HG03066 (cell line): ENCODE measurements around the gene ANKRD50.

Experiments
- ATAC-seq: cut with Tn5 transposase; IDR thresholded peaks from one replicate; pipeline ENCODE4 v1.9.1; 2021; ENCODE audit warnings: low read depth; ENCODE audit not compliant: unreplicated experiment

Gene ANKRD50

DNA sequence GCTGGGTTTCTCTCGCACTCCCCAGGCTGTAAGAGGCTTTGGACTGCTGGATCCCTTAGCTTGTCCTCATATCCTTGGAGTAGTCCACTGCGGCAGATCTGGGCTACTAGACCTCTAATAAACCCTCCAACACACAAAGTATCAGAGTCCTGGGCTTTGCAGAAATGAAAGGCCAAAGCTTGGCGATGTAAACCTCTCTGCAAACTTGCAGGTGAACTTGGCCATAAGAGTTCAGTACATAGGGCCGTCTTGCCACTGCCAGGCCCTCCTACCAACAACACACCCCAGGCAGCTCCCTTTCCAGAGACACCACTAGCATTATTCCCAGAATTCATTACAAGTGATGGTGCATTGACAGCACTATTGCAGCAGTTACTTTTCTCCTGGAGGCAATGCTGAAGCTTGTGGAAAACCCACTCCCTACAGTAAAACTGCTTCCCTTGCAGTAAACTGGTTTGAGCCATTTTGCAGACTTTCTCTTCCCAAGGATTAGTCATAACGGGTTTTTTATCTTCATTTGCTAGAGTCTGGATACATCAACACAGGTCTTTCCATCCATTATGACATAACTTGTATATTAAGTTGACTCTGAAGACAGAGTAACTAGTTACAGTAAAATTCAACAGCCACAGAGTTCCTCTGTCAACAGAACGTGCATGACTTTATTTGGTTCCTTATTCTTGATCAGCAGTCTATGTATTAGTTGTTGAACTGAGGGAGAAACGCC lies 2.4 kb downstream of the ANKRD50 start:
- no peak for ATAC-seq

- no peak for ATAC-seq
These were observed 3.8 kb downstream of the ANKRD50 start for GRCh38 chr4:124708517-124709300.

DNA sequence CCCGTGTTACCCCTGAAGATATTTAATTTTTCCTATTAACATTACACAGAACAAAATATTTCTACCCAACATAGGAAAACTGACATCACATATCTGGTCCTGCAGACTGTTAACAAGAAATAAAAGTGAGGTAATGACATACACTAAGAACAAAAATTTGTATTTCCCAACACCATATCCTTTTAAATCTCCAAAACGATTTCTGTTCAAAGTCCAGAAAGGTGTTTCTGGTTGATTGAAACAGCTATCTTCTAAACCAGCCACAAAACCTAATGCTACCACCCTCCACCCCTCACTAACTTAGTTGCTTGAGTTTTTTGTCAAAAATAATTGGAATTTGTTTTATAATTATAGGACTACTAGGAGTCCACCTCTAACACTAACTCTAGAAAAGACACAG lies 7.1 kb downstream of the ANKRD50 start:
- ATAC-seq, result no peak

DNA sequence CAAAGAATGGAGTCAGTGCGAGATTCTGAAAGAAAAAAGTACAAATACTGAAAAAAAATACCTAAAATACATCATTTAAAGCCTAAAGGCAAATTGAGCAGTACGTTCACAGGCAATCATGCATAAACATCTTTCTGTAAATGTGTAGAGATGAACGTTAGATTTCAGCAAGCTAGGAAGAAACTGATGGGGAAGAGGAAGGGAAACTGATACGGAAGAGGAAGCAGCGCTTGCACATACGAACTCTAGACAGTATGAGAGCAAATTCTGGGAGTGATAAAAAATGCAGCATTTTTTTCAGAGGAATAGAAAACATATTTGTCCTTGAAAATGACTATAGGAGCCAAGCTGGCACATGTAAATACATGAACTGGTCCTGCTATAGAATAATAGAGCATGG lies 9.4 kb downstream of the ANKRD50 start:
- ATAC-seq, result no peak

DNA sequence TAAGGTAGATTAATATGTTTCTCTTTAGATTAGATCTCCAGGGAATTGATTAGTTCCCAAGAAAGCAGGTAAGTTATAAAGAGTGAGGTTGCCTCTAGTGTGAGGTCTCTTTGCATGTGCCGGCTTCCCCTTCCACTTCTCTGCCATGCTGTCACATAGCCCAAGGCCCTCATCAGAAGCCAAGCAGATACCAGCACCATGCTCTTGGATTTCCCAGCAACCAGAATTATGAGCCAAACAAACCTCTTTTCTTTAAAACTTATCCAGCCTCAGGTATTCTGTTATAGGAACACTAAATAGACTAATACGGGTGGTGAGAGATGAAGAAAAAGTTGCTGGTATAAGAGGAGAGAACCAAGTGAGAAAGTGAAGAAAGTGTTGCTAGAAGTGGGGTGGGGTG lies 15.1 kb downstream of the ANKRD50 start:
- ATAC-seq, result no peak

- no peak for ATAC-seq
These were observed 16.4 kb downstream of the ANKRD50 start for GRCh38 chr4:124696182-124696581.

DNA sequence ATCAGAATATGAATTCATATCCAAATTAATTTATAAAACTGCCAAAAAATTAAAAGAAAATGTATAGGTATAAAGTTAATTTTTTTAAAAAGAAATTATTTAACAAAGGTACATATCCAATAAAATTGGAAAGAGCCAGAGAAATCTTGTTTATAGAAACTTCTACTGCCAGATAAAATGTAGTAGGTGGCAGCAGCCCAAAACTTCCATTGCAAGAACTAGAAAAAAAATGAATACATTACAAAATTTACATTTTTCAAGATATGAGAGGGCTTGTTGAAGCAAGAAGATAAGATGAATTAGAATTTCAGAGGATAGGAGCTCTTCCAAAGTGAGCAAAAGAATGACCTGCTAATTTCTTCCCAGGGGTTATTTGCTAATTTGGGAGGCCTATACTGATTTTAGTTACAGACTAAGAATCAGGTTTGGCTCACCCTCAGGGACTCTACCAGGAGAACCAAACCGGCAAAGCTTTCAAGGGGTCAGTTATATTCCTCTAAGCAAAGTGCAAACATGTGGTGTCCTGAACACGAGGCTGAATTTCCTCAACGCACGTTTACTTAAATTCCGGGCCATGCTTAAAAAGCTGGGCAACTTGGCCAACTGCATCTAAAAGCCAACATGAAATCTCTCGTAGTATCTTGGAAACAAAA lies 17.5 kb downstream of the ANKRD50 start:
- ATAC-seq, result no peak

DNA sequence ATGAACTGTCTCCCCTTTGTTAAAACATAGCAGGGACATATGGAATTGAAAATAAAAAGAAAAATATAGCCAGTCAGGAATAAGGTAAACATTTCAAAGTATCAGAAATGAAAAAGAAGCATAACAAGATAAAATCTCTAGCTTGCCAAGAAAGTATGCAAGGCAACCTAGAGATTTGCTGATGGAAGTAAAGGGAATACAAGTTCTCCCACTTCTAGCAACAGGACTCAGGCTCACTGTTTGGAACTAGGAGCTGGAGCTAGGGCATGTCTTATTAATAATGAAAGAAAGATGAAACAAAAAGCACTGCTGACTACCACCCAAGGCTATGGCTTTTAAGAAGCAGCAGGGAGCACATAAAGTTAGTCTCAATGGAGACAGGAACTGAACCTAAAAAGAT lies 18.2 kb downstream of the ANKRD50 start:
- ATAC-seq, result no peak

- no peak for ATAC-seq
These were observed 20.7 kb downstream of the ANKRD50 start for GRCh38 chr4:124691801-124692200.

- no peak for ATAC-seq
These were observed 26.3 kb downstream of the ANKRD50 start for GRCh38 chr4:124686279-124686678.

- no peak for ATAC-seq
These were observed 26.7 kb downstream of the ANKRD50 start for GRCh38 chr4:124685851-124686250.

- no peak for ATAC-seq
These were observed 28.2 kb downstream of the ANKRD50 start for GRCh38 chr4:124684301-124684700.

DNA sequence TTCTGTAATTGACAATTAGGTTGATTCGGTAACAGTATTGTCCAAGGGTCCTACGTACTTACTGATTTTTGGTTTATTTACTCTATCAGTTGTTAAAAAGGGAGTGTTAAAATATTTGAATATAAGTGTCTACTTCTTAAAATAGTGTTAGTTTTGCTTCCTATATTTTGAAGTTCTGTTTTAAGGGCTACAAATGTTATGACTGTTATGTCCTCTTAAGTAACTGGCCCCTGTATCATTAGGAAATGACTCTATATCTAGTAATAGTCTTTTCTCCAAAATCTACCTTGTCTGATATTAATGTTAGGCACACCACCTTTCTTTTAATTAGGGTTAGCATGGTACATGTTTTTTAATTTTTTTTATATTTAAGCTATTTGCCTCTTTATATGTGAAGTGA lies 30.1 kb downstream of the ANKRD50 start:
- no peak for ATAC-seq

DNA sequence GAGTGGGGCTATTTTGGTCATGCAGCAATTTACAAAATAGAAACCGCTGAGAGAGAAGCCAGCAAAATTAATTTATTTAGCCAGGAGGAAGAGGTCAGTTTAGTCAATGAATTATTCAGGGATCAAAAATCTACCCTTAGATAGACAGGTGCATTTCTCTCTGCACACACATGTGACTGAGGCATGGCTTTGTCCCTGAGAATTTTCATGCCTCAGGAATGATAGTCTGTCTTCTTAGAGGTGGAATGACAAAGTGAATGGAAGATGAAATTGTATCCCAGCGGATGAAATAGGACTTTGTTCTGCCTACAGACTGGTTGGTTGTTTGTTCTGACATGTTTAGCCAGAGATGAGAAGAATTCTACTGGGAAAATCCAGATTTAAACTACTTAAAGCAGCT lies 46.0 kb downstream of the ANKRD50 start:
- ATAC-seq, result no peak

GRCh38 chr4:124658795-124659194 lies 53.7 kb downstream of the ANKRD50 start:
- ATAC-seq, result no peak

DNA sequence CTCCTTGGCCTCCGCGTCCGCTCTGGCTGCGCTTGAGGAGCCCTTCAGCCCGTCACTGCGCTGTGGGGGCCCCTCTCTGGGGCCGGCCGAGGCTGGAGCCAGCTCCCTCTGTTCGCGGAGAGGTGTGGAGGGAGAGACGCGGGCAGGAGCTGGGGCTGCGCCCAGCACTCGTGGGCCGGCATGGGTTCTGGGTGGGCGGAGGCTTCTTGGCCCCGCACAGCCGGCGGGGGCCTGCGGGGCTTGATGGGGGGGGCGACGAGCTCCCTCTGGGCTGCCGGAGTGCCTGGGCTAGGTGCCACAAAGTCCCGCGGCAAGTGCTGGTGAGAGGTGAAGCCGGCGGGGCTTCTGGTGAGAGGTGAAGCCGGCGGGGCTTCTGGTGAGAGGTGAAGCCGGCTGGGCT lies 61.9 kb downstream of the ANKRD50 start:
- ATAC-seq, result no peak

DNA sequence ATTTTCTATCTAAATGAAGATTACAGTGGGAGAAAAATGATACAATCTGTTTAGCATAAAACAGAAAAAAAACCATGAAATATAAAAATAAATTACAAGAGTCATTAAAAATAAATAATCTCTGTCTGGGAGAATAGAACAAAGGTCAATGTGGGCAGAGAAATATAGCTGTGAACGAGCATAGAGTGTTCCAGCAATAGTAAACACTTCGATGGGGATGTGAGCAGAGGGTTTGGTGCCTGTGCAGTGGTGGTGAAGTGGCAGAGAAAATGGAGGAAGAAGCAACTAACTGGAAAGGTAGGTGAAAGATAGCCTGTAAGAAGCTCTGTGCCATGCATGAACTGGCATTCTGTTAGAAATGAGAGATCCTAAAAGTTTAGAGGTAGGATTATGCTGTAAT lies 64.9 kb downstream of the ANKRD50 start:
- no peak for ATAC-seq

GRCh38 chr4:124644621-124645020 lies 67.9 kb downstream of the ANKRD50 start:
- no peak for ATAC-seq

DNA sequence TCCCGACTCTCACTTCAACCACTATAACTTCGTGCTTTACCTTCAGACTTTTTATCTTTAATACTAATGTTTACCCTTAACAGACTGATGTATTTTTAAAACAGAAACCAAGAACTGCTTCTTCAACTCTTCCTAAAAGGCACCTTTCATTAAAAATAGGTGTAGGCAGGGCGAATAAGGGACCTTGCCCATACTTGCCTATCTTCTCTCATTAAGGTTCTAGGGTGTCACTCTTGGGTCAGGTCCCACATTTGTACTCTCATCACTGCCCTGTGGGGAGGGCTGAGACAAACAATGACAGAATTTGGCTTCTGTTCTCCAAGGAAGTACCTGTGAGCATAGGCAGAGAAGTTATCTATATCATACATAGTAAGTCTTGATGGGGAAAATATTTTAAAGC lies 69.7 kb downstream of the ANKRD50 start:
- no peak for ATAC-seq

DNA sequence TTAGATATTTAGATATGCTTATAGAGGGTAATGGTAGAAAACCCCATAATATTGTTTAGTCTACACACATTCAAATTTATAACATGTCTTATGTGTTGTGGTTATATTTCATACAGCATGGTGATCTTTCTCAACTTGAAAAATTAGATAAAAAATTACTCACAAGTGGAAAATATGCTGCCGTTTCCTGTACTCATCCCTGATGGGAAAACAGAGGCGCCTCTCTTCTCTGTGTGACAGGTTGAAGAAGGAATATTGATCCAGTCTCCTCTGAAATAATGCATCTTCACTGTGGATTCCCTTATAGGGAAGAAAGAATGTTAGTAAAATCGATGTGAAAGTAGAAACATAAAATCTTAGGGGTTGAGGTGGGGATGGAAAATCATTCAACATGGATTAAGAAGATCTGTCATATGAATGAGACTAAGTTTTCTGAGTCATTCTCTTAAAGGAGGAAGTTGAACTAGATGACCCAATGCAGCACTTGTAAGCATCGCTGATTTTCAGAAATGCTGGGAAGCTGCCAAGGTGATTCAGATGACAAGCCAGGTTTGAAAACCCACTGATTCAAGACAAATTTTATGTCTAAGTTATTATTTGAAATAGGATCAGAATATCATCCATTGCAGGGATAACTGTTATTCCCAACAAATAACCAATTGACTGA lies 70.7 kb downstream of the ANKRD50 start:
- peak; percentile 51 for ATAC-seq
